Lower leg skin (tissue), 4 donors: Measurements from ENCODE around the gene NDUFAF8. TPM values are rescaled to one million over a fixed set of nuclear protein-coding genes. Genes with fewer than 3 reads are reported as not detected.

ENCODE experiments used
- DNase-seq, 2 donors: peaks; one replicate each; pipeline ENCODE4 v3.0.0-alpha.2; 2019; ENCODE audit warnings: low spot score in 2 of 2
- H3K4me3 ChIP-seq: fragments of 200-600 bp; sonication (generic); 2 replicates; pipeline ENCODE4 v1.5.1; 2017; ENCODE audit warnings: mild to moderate bottlenecking, low read depth; ENCODE audit not compliant: poor library complexity, severe bottlenecking
- POLR2A ChIP-seq, 2 donors: fragments of 450-650 bp; IDR thresholded peaks; one replicate each; pipeline ENCODE4 v1.6.1; 2016 to 2017; ENCODE audit warnings: antibody characterized with exemption in 2 of 2, mild to moderate bottlenecking in 1 of 2, moderate library complexity in 1 of 2
- WGBS, 2 donors: methylation state at CpG; one replicate each; pipeline ENCODE4 v1.1.5; 2018; 5-methylcytosine and 5-hydroxymethylcytosine counted together
- intact Hi-C: fragments of 100-400 bp; cut with DNase I; formaldehyde crosslinking; loops from one replicate; pipeline ENCODE4 v1.15.0; 2023; ENCODE audit warnings: low total_unique reads
- total RNA-seq, 4 donors: library from RNA; depleted of rRNA; stranded (reverse); fragments of >200 nt; gene quantifications; one replicate each; pipeline ENCODE4 v1.1.0, GENCODE V29; 2016
- TF ChIP-seq, protein P1 (sequence below), 3 donors: fragments of 450-650 bp; IDR thresholded peaks; one replicate each; pipeline ENCODE4 v1.5.1; 2016; ENCODE audit warnings: antibody characterized with exemption in 3 of 3, mild to moderate bottlenecking in 3 of 3, moderate library complexity in 2 of 3

NDUFAF8 gene
- total RNA-seq, 4 donors from 2014 or later = 10.0 to 30.4 (median 15.9) TPM

DNA sequence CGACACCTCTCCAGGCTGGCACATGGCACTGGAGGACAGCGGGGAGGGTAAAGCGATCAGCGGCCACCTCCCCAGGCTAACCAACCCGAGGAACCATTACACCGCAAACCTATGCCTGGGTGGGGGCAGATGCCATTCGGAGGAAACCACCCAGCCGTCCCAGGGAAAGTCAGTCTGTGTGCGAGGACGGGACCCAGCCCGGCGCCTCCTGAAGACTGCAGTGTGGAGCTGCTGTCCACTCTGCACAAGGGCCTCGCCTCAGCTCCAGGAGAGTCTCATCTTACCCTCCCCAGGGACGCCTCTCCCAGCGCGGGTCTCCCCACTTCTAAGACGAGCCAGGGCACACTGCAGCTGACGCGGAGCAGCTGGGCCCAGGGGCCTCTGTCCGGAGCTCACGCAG is 48.0 kb downstream of the NDUFAF8 start:
- WGBS, 2 donors = 88 to 95% methylated on average over 20 to 21 of the region's 21 CpGs
- intact Hi-C loops = no loop called here
- TF ChIP-seq, protein P1, sequence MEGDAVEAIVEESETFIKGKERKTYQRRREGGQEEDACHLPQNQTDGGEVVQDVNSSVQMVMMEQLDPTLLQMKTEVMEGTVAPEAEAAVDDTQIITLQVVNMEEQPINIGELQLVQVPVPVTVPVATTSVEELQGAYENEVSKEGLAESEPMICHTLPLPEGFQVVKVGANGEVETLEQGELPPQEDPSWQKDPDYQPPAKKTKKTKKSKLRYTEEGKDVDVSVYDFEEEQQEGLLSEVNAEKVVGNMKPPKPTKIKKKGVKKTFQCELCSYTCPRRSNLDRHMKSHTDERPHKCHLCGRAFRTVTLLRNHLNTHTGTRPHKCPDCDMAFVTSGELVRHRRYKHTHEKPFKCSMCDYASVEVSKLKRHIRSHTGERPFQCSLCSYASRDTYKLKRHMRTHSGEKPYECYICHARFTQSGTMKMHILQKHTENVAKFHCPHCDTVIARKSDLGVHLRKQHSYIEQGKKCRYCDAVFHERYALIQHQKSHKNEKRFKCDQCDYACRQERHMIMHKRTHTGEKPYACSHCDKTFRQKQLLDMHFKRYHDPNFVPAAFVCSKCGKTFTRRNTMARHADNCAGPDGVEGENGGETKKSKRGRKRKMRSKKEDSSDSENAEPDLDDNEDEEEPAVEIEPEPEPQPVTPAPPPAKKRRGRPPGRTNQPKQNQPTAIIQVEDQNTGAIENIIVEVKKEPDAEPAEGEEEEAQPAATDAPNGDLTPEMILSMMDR (IDR thresholded peaks at IDR 0.05) = no peak
- TF ChIP-seq POLR2A (IDR thresholded peaks at IDR 0.05) = no peak
- no peak overlapping the region for H3K4me3 ChIP-seq
- no peak for DNase-seq

- intact Hi-C loops = no loop called here
- DNase-seq = no peak
- no peak for TF ChIP-seq POLR2A (IDR thresholded peaks at IDR 0.05)
- TF ChIP-seq, protein P1 (IDR thresholded peaks at IDR 0.05) = no peak
- 80 to 88% methylated on average over 16 of the region's 16 CpGs for WGBS, 2 donors
- no peak overlapping the region for H3K4me3 ChIP-seq
These were observed 48.8 kb downstream of the NDUFAF8 start for GRCh38 chr17:81287741-81288430.

DNA sequence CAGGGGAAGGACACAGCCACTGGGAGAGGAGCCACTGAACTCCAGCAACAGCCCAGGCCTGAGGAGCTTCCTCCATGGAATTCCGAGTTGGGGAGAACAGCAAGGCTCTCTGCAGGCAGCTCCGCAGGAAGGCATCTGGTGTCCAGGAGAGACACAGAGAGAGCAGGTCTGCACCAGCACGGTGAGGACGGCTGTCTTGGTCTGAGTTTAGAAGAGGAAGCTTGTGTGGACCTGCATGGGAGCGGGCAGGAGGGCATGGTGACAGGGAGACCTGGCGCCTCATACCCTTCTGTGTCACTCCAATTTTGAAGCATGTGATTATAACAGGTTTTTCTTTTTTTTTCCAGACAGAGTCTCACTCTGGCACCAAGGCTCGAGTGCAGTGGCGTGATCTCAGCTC is 49.6 kb downstream of the NDUFAF8 start:
- WGBS, 2 donors = 86 to 88% methylated on average over 8 of the region's 8 CpGs
- TF ChIP-seq, protein P1 (IDR thresholded peaks at IDR 0.05) = no peak
- no peak for TF ChIP-seq POLR2A (IDR thresholded peaks at IDR 0.05)
- H3K4me3 ChIP-seq = no peak overlapping the region
- DNase-seq = no peak
- intact Hi-C loops = no loop called here

GRCh38 chr17:81289627-81290026 is 50.5 kb downstream of the NDUFAF8 start:
- intact Hi-C loops = loop anchor here (10.0 kb wide), 1 partner anchor 195 kb away; no protein-coding TSS in a partner anchor
- no peak overlapping the region for H3K4me3 ChIP-seq
- TF ChIP-seq, protein P1 (IDR thresholded peaks at IDR 0.05) = no peak
- no peak for TF ChIP-seq POLR2A (IDR thresholded peaks at IDR 0.05)
- no peak for DNase-seq
- WGBS, 2 donors = 93% methylated on average over 21 of the region's 21 CpGs

- intact Hi-C loops = loop anchor here (10.0 kb wide), 1 partner anchor 195 kb away; no protein-coding TSS in a partner anchor
- TF ChIP-seq, protein P1 (IDR thresholded peaks at IDR 0.05) = no peak
- TF ChIP-seq POLR2A (IDR thresholded peaks at IDR 0.05) = no peak
- DNase-seq = no peak
- WGBS, 2 donors = 90 to 92% methylated on average over 5 of the region's 5 CpGs
- no peak overlapping the region for H3K4me3 ChIP-seq
These were observed 51.1 kb downstream of the NDUFAF8 start for GRCh38 chr17:81290230-81290629.

Other genes with a start within 250 kb of the NDUFAF8 start
- gene CHMP6, start 247.5 kb upstream of the NDUFAF8 start, total RNA-seq = 10 to 100 TPM; 19.8 to 36.7 (median 26.1) TPM
- gene BAIAP2, start 204.2 kb upstream of the NDUFAF8 start, total RNA-seq = 100 to 1,000 TPM; 190 to 308 (median 224) TPM
- gene PVALEF, start 73.8 kb upstream of the NDUFAF8 start, total RNA-seq = not detected
- gene AATK, start 73.1 kb upstream of the NDUFAF8 start, total RNA-seq = 1 to 10 TPM in 3 of 4 donors, under 1 TPM in 1; 0.81 to 3.5 (median 2.2) TPM
- gene CEP131, start 16.4 kb upstream of the NDUFAF8 start, total RNA-seq = 10 to 100 TPM in 1 of 4 donors, 1 to 10 TPM in 3; 4.3 to 12.9 (median 8.4) TPM
- gene TEPSIN, start 263 bp upstream of the NDUFAF8 start, total RNA-seq = 100 to 1,000 TPM in 1 of 4 donors, 10 to 100 TPM in 3; 40.7 to 104 (median 62.6) TPM
- 100 to 1,000 TPM in 1 of 4 donors, 10 to 100 TPM in 3; 47.5 to 100 (median 73.3) TPM for gene SLC38A10, start 56.0 kb downstream of the NDUFAF8 start, total RNA-seq
- 10 to 100 TPM in 2 of 4 donors, 1 to 10 TPM in 2; 4.1 to 14.2 (median 10.0) TPM for gene BAHCC1, start 156.1 kb downstream of the NDUFAF8 start, total RNA-seq